IPS-18a (cell line): Measurements from ENCODE around the gene VWA3B.
"Not testable (repeated sequence)": the region's sequence is repeated elsewhere in the genome, so short reads cannot be mapped to it uniquely, and the experiment has no call there.

Experiments
- H3K27ac ChIP-seq: one replicate; pipeline ENCODE4 v1.5.1; 2013; ENCODE audit warnings: low read length
- H3K27me3 ChIP-seq: one replicate; pipeline ENCODE4 v1.6.1; 2013; ENCODE audit warnings: mild to moderate bottlenecking, low read length; ENCODE audit not compliant: control insufficient read depth, insufficient read depth
- H3K36me3 ChIP-seq: one replicate; pipeline ENCODE4 v1.6.1; 2013; ENCODE audit warnings: low read depth, low read length; ENCODE audit not compliant: control insufficient read depth
- H3K4me1 ChIP-seq: one replicate; pipeline ENCODE4 v1.6.1; 2013; ENCODE audit warnings: low read depth, low read length; ENCODE audit not compliant: control insufficient read depth
- H3K4me3 ChIP-seq: one replicate; pipeline ENCODE4 v1.5.1; 2013; ENCODE audit warnings: low read length
- H3K9ac ChIP-seq: one replicate; pipeline ENCODE4 v1.6.1; 2013; ENCODE audit warnings: mild to moderate bottlenecking, low read length, moderate library complexity
- H3K9me3 ChIP-seq: one replicate; pipeline ENCODE4 v1.6.1; 2013; ENCODE audit warnings: low read depth, low read length; ENCODE audit not compliant: control insufficient read depth

VWA3B gene

DNA sequence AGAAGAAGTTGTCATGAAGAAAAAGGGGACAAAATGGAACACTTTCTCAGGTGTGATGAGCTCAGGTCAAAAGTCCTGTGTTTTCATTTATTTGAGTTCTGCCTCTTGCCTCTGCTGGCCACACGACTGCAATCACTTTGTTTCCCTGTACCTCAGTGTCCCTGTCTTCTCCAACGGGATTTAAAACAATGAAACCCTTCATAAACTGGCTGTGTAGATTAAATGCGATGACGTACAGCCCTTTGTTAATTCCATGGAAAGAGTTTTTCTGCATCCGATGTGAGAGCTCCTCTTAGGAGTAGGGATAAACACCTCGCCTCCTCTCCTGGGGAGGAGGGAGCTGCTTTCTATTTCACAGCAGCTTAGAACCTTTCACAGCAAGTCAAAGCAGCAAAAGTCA lies 207.7 kb downstream of the VWA3B start:
- H3K4me1 ChIP-seq, result no peaks in the 10 kb centered on the region
- H3K9me3 ChIP-seq, result no peaks in the 10 kb centered on the region
- no peak overlapping the region for H3K9ac ChIP-seq
- H3K27me3 ChIP-seq, result no peaks in the 10 kb centered on the region
- H3K36me3 ChIP-seq, result no peaks in the 10 kb centered on the region
- H3K4me3 ChIP-seq, result no peak overlapping the region
- H3K27ac ChIP-seq, result no peak overlapping the region

DNA sequence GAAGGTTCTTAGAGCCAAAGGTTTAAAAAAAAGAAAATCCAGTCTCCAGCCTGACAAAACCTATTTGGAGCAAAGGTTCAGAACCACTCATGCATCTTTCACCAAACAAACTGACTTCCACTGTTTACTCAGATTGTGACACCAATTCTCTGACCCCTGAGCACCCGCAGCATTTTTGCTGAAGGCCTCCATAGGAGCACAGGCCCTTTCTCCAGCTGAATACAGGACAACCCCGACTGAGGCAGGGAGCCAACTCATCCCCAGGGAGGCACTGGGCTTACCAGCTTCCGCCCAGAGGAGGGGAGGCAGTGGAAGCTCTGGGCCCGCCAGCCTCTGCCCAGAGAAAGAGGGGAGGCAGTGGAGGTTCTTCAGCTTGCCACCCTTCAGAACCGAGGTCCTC lies 208.3 kb downstream of the VWA3B start:
- no peaks in the 10 kb centered on the region for H3K36me3 ChIP-seq
- no peak overlapping the region for H3K9ac ChIP-seq
- no peaks in the 10 kb centered on the region for H3K4me1 ChIP-seq
- no peak overlapping the region for H3K27ac ChIP-seq
- no peaks in the 10 kb centered on the region for H3K9me3 ChIP-seq
- H3K27me3 ChIP-seq, result no peaks in the 10 kb centered on the region
- H3K4me3 ChIP-seq, result no peak overlapping the region

DNA sequence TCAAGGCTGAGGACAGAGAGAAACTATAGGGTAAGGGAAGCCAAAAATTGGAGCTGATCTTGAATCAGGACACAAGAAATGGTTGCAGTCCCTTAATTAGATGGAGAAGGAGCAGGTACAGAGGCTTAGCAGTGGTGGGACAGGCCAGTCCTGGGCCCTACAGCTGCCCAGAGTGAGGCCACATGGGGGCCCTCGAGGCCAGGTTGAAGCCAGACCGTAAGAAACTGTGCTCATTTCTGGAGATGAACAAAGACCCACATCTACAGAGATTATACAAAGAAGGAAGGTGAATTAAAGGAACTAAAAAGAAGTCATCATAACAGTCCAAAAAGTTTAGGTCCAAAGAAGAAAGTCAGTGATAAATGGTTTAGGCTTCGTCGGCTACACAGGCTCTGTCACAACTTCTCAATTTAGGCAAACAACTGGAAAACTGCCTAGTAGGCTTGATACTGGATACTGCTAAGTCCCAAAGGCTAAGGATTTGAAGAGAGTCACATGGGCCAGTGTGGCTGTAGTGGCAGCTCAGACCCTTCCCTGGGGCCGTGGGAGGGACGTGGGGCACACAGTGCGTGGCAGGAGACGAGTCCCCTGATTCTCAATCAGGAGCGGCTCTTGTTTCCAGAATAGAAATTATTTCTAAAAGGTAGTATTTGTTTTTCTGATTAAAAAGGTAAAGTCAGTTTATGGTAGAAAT lies 208.9 kb downstream of the VWA3B start:
- Histone ChIP-seq H3K27me3 (no peaks in the 10 kb centered on the region), H3K4me3 (no peak overlapping the region), H3K9ac (no peak overlapping the region)

GRCh38 chr2:98296440-98296839 lies 209.5 kb downstream of the VWA3B start:
- Histone ChIP-seq H3K36me3 (no peaks in the 10 kb centered on the region), H3K27ac (no peak overlapping the region), H3K9ac (no peak overlapping the region), H3K4me3 (no peak overlapping the region), H3K27me3 (no peaks in the 10 kb centered on the region), H3K4me1 (no peaks in the 10 kb centered on the region), H3K9me3 (no peaks in the 10 kb centered on the region)

More for the DNA sequence above, 208.9 kb downstream of the VWA3B start:
- Histone ChIP-seq H3K9me3 (no peaks in the 10 kb centered on the region), H3K27ac (no peak overlapping the region), H3K36me3 (no peaks in the 10 kb centered on the region), H3K4me1 (no peaks in the 10 kb centered on the region)

DNA sequence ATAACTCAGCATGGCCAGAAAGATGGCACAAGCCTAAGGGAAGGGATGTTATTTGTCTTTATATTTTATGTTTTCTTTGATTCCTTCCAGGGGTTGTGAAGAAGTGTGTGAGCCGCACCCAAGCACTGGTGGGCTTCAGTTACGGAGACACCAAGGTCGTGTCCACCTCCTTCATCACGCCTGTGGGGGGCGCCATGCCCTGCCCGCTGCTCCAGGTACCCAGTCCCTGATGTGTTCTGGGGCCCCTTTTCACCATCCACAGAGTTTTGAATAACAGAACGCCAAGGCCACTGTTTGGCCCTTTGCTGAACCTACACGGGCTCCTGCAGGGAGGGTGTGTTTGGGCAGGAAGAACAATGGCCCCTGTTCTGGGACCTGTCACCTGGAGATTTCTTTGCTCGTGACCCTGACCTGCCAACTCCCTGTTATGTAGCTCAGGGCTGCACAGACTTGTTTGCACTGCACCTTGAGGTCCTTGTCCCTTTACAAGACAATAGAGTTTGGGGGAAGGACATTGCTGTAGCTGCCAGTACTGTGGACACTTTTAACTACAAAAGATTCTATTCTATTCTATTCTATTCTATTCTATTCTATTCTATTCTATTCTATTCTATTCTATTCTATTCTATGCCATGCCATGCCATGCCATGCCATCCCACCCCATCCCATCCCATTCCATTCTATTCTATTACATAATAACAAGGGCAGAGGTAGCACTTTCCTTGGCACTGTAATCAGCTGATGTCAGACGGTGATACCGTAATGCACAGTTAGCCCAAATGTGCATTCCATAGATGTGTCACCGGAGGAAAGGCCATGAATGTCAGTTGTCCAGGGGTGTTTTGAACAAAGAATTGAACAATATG lies 211.1 kb downstream of the VWA3B start:
- Histone ChIP-seq H3K27me3 (no peaks in the 10 kb centered on the region), H3K36me3 (no peaks in the 10 kb centered on the region), H3K9ac (no peak overlapping the region), H3K4me1 (no peaks in the 10 kb centered on the region), H3K27ac (no peak overlapping the region), H3K9me3 (no peaks in the 10 kb centered on the region), H3K4me3 (no peak overlapping the region)

GRCh38 chr2:98298683-98299164 lies 211.8 kb downstream of the VWA3B start:
- H3K9me3 ChIP-seq, result no peaks in the 10 kb centered on the region
- no peaks in the 10 kb centered on the region for H3K27me3 ChIP-seq
- H3K4me1 ChIP-seq, result no peaks in the 10 kb centered on the region
- H3K36me3 ChIP-seq, result no peaks in the 10 kb centered on the region
- no peak overlapping the region for H3K27ac ChIP-seq
- H3K9ac ChIP-seq, result no peak overlapping the region
- H3K4me3 ChIP-seq, result no peak overlapping the region

GRCh38 chr2:98299211-98299905 lies 212.4 kb downstream of the VWA3B start:
- Histone ChIP-seq H3K4me1 (no peaks in the 10 kb centered on the region), H3K4me3 (no peak overlapping the region), H3K27me3 (no peaks in the 10 kb centered on the region), H3K9ac (no peak overlapping the region), H3K36me3 (no peaks in the 10 kb centered on the region), H3K27ac (no peak overlapping the region), H3K9me3 (no peaks in the 10 kb centered on the region)

- no peaks in the 10 kb centered on the region for H3K27me3 ChIP-seq
- H3K4me1 ChIP-seq, result no peaks in the 10 kb centered on the region
- H3K4me3 ChIP-seq, result no peak overlapping the region
- no peaks in the 10 kb centered on the region for H3K9me3 ChIP-seq
- H3K27ac ChIP-seq, result no peak overlapping the region
- H3K9ac ChIP-seq, result no peak overlapping the region
- no peaks in the 10 kb centered on the region for H3K36me3 ChIP-seq
Observed at GRCh38 chr2:98300141-98300874, 213.3 kb downstream of the VWA3B start.

DNA sequence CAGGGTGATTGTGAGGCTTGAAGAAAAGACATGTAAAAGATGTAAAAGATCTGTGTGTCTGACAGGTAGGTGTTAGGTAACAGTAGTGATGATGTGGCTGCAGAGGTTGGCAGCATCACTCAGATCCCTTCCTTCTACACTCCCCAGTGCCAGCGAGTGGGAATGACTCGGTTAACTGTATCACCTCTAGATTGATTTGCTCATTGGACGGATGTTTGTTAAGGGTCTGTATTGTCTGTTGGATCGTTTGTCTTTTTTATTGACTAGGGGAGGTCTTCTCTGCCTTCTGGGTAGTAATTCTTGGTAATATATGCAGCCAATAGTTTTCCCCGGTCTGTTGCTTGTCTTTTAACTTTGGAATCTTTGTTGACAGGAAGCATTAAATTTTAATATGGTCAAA lies 214.5 kb downstream of the VWA3B start:
- no peak overlapping the region for H3K9ac ChIP-seq

GRCh38 chr2:98307131-98307696 lies 220.2 kb downstream of the VWA3B start:
- H3K27me3 ChIP-seq, H3K9me3 ChIP-seq, H3K27ac ChIP-seq: not testable (repeated sequence)

More for the DNA sequence above, 214.5 kb downstream of the VWA3B start:
- Histone ChIP-seq H3K36me3 (no peaks in the 10 kb centered on the region), H3K9me3 (no peaks in the 10 kb centered on the region), H3K27me3 (no peaks in the 10 kb centered on the region), H3K27ac (no peak overlapping the region), H3K4me3 (no peak overlapping the region), H3K4me1 (no peaks in the 10 kb centered on the region)

DNA sequence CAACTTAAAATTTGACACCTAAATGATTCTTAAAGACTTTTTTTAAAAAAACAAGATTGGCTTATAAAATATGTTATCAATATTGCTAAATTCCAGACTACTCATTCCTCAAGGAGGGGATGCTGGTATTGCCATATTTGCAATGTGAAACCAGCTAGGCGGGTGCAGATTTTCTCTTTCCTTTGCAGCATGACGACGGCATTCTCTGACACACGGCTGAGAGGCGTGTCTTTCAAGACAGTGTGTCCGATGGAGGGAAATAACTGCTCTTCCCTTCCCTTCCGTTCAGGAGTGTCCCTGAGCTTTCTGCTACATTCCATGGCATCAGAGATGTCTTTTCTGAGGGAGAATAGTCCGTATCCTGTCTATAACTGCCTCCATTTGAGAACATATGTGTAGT lies 221.1 kb downstream of the VWA3B start:
- no peak overlapping the region for H3K27ac ChIP-seq
- no peaks in the 10 kb centered on the region for H3K9me3 ChIP-seq
- no peaks in the 10 kb centered on the region for H3K4me1 ChIP-seq
- no peaks in the 10 kb centered on the region for H3K27me3 ChIP-seq
- no peaks in the 10 kb centered on the region for H3K36me3 ChIP-seq
- H3K9ac ChIP-seq, result no peak overlapping the region
- no peak overlapping the region for H3K4me3 ChIP-seq

More at GRCh38 chr2:98307131-98307696, 220.2 kb downstream of the VWA3B start:
- not testable (repeated sequence) for H3K4me1 ChIP-seq, H3K36me3 ChIP-seq, H3K9ac ChIP-seq, H3K4me3 ChIP-seq
